Fibroblast of mammary gland (primary cell): Measurements from ENCODE around the gene KCNIP4.

ENCODE experiments used
- DNase-seq: peaks from one replicate; pipeline ENCODE4 v3.0.0-alpha.2; 2010; ENCODE audit warnings: low read depth
- H3K4me3 ChIP-seq: 2 replicates; pipeline ENCODE4 v1.5.1; 2011; ENCODE audit warnings: low read depth, mild to moderate bottlenecking, low read length, moderate library complexity; ENCODE audit not compliant: control insufficient read depth
- CTCF ChIP-seq: conservative IDR thresholded peaks from 2 replicates; pipeline ENCODE4 v1.5.1; 2011; ENCODE audit warnings: low read depth, low read length, inconsistent platforms; ENCODE audit not compliant: control insufficient read depth, insufficient read depth

The KCNIP4 gene

GRCh38 chr4:21415728-21416127 lies 532.8 kb downstream of the KCNIP4 start:
- no peak for TF ChIP-seq CTCF
- no peak for DNase-seq
- H3K4me3 ChIP-seq, result no peak overlapping the region

- H3K4me3 ChIP-seq, result no peak overlapping the region
- DNase-seq, result no peak
- TF ChIP-seq CTCF, result no peak
These were observed 534.7 kb downstream of the KCNIP4 start for GRCh38 chr4:21413807-21414370.

GRCh38 chr4:21411086-21411485 lies 537.5 kb downstream of the KCNIP4 start:
- no peak overlapping the region for H3K4me3 ChIP-seq
- TF ChIP-seq CTCF, result no peak

GRCh38 chr4:21410372-21410771 lies 538.2 kb downstream of the KCNIP4 start:
- DNase-seq, result no peak
- TF ChIP-seq CTCF, result no peak
- H3K4me3 ChIP-seq, result no peak overlapping the region

More at GRCh38 chr4:21411086-21411485, 537.5 kb downstream of the KCNIP4 start:
- DNase-seq, result no peak

GRCh38 chr4:21387683-21388082 lies 560.9 kb downstream of the KCNIP4 start:
- TF ChIP-seq CTCF, result no peak
- DNase-seq, result no peak
- H3K4me3 ChIP-seq, result no peak overlapping the region

GRCh38 chr4:21386166-21386780 lies 562.3 kb downstream of the KCNIP4 start:
- no peak for DNase-seq
- no peak for TF ChIP-seq CTCF
- H3K4me3 ChIP-seq, result no peak overlapping the region
